SK-N-SH (cell line): Measurements from ENCODE around the gene HK1. TPM values are rescaled to one million over a fixed set of nuclear protein-coding genes. Genes with fewer than 3 reads are reported as not detected.

Source experiments
- CTCF ChIA-PET: fragments of 300-600, 350-600 bp; formaldehyde crosslinking; extraction: SDS; loops from one replicate; lab custom pipeline; 2021; lab: Yijun Ruan, JAX
- POLR2A ChIA-PET: fragments of 350-600 bp; sonication (Branson Sonifier 250); formaldehyde crosslinking; extraction: SDS; loops from one replicate; lab custom pipeline; 2020; ENCODE audit warnings: antibody characterized with exemption, inconsistent platforms; lab: Yijun Ruan, JAX
- DNase-seq: peaks from one replicate; pipeline ENCODE4 v3.0.0; 2012
- H2AFZ ChIP-seq: fragments of 200-600 bp; sonication (generic); 2 replicates; pipeline ENCODE4 v1.8.1; 2016; ENCODE audit warnings: antibody characterized with exemption, mild to moderate bottlenecking, low read depth
- H3F3A ChIP-seq: fragments of 200-600 bp; sonication (generic); replicated peaks from 2 replicates; pipeline ENCODE3; 2016; ENCODE audit warnings: antibody characterized with exemption, mild to moderate bottlenecking; ENCODE audit not compliant: insufficient read depth
- H3K27ac ChIP-seq, 2 experiments: fragments of 200-500 bp in 1 of 2; fragments of 200-600 bp in 1 of 2; sonication (Bioruptor generic) in 1 of 2; sonication (generic), shearing (Covaris generic) in 1 of 2; 2 replicates each; pipeline versions ENCODE4 v1.5.1 to v1.6.1; 2014 to 2016; ENCODE audit warnings: low read depth in 2 of 2, inconsistent platforms in 1 of 2, low read length in 1 of 2, mild to moderate bottlenecking in 1 of 2, mixed read lengths in 1 of 2
- H3K27me3 ChIP-seq: fragments of 200-600 bp; sonication (generic), shearing (Covaris generic); 2 replicates; pipeline ENCODE4 v1.6.1; 2016; ENCODE audit warnings: mixed run types; ENCODE audit not compliant: insufficient read depth
- H3K36me3 ChIP-seq, 2 experiments: fragments of 200-500 bp in 1 of 2; fragments of 200-600 bp in 1 of 2; sonication (Bioruptor generic) in 1 of 2; sonication (generic) in 1 of 2; replicated peaks in 1 of 2; 2 replicates each; pipeline versions ENCODE3 to v1.5.1; 2014 to 2016; ENCODE audit warnings: low read length in 1 of 2, mild to moderate bottlenecking in 1 of 2; ENCODE audit not compliant: insufficient read depth in 2 of 2, control insufficient read depth in 1 of 2
- H3K4me1 ChIP-seq, 2 experiments: fragments of 200-500 bp in 1 of 2; fragments of 200-600 bp in 1 of 2; sonication (Bioruptor generic) in 1 of 2; sonication (generic), shearing (Covaris generic) in 1 of 2; 2 replicates each; pipeline versions ENCODE4 v1.5.1 to v1.6.1; 2014 to 2016; ENCODE audit warnings: low read depth in 1 of 2, low read length in 1 of 2, mixed run types in 1 of 2; ENCODE audit not compliant: insufficient read depth in 2 of 2, control insufficient read depth in 1 of 2
- H3K4me2 ChIP-seq: fragments of 200-600 bp; sonication (generic), shearing (Covaris generic); 2 replicates; pipeline ENCODE4 v1.6.1; 2017; ENCODE audit warnings: mixed run types
- H3K4me3 ChIP-seq, 2 experiments: fragments of 200-500 bp in 1 of 2; fragments of 200-600 bp in 1 of 2; sonication (Bioruptor generic) in 1 of 2; sonication (generic), shearing (Covaris generic) in 1 of 2; 2 replicates each; pipeline versions ENCODE4 v1.5.1 to v1.8.1; 2014 to 2016; ENCODE audit warnings: low read depth in 2 of 2, inconsistent platforms in 1 of 2, low read length in 1 of 2, mild to moderate bottlenecking in 1 of 2, mixed read lengths in 1 of 2, moderate library complexity in 1 of 2
- H3K79me2 ChIP-seq: fragments of 200-600 bp; sonication (generic); 2 replicates; pipeline ENCODE4 v1.8.1; 2017; ENCODE audit warnings: mild to moderate bottlenecking; ENCODE audit not compliant: insufficient read depth
- H3K9ac ChIP-seq: fragments of 200-600 bp; sonication (generic); 2 replicates; pipeline ENCODE4 v1.6.1; 2017; ENCODE audit warnings: mixed run types
- H3K9me2 ChIP-seq: fragments of 200-600 bp; sonication (generic); 2 replicates; pipeline ENCODE4 v1.6.1; 2017; ENCODE audit warnings: mixed run types
- H3K9me3 ChIP-seq: fragments of 200-600 bp; sonication (generic); 2 replicates; pipeline ENCODE4 v1.6.1; 2017; ENCODE audit warnings: mixed run types, mild to moderate bottlenecking, moderate library complexity
- H4K20me1 ChIP-seq: fragments of 200-600 bp; sonication (generic); 2 replicates; pipeline ENCODE4 v1.6.1; 2017; ENCODE audit warnings: mild to moderate bottlenecking, mixed run types; ENCODE audit not compliant: insufficient read depth
- CHD2 ChIP-seq: fragments of 150-350 bp; IDR thresholded peaks from 2 replicates; pipeline ENCODE4 v1.6.1; 2018; ENCODE audit warnings: low read length; ENCODE audit not compliant: partially characterized antibody
- EP300 ChIP-seq, 2 experiments: IDR thresholded peaks; 2 replicates each; pipeline versions ENCODE4 v1.4.0 to v1.6.1; 2012; ENCODE audit warnings: borderline replicate concordance in 1 of 2, low read depth in 1 of 2, low read length in 1 of 2
- EZH2phosphoT487 ChIP-seq: fragments of 200-600 bp; sonication (generic); IDR thresholded peaks from 2 replicates; pipeline ENCODE4 v1.6.1; 2017; ENCODE audit warnings: low read depth, mixed run types, mild to moderate bottlenecking, antibody characterized with exemption, moderate library complexity, borderline replicate concordance
- FOXM1 ChIP-seq: IDR thresholded peaks from 2 replicates; pipeline ENCODE4 v1.4.0; 2012; ENCODE audit warnings: low read depth, mild to moderate bottlenecking
- MAX ChIP-seq: IDR thresholded peaks from 2 replicates; pipeline ENCODE4 v1.4.0; 2012; ENCODE audit warnings: low read depth
- MXI1 ChIP-seq: IDR thresholded peaks from 2 replicates; pipeline ENCODE4 v1.6.1; 2012; ENCODE audit warnings: mild to moderate bottlenecking, low read depth, low read length, improper control_type of control experiment
- NRF1 ChIP-seq: IDR thresholded peaks from 2 replicates; pipeline ENCODE4 v1.6.1; 2012; ENCODE audit warnings: low read depth, mild to moderate bottlenecking, low read length
- PBX3 ChIP-seq: IDR thresholded peaks from 2 replicates; pipeline ENCODE4; 2012
- REST ChIP-seq: IDR thresholded peaks from 2 replicates; pipeline ENCODE4 v1.6.1; 2012; ENCODE audit warnings: mild to moderate bottlenecking, low read depth, low read length, moderate library complexity
- SIN3A ChIP-seq: IDR thresholded peaks from 2 replicates; pipeline ENCODE4 v1.6.1; 2012; ENCODE audit warnings: low read depth, mild to moderate bottlenecking, low read length, moderate library complexity, borderline replicate concordance
- SMC3 ChIP-seq: IDR thresholded peaks from 2 replicates; pipeline ENCODE4 v1.6.1; 2012; ENCODE audit warnings: low read depth, low read length, improper control_type of control experiment
- ZBTB33 ChIP-seq: IDR thresholded peaks from 2 replicates; pipeline ENCODE4 v1.4.0; 2012; ENCODE audit warnings: low read depth, borderline replicate concordance
- WGBS: methylation state at CpG from one replicate; pipeline ENCODE4 v1.1.6; 2017; ENCODE audit warnings: low lambda C conversion rate; 5-methylcytosine and 5-hydroxymethylcytosine counted together
- polyA plus RNA-seq, 3 experiments: library from polyadenylated mRNA; depleted of rRNA; stranded (reverse); fragments of >200 nt; gene quantifications; 2 replicates each; pipeline ENCODE4 v1.2.3, GENCODE V29; 2012
- TF ChIP-seq, protein P1 (sequence below): fragments of 150-350 bp; IDR thresholded peaks from 2 replicates; pipeline ENCODE4 v1.6.1; 2017; ENCODE audit warnings: antibody characterized with exemption, low read length, low read depth, borderline replicate concordance
- TF ChIP-seq, protein P2 (sequence below): fragments of 200-600 bp; sonication (generic); IDR thresholded peaks from 2 replicates; pipeline ENCODE4 v1.6.1; 2017; ENCODE audit warnings: antibody characterized with exemption, mild to moderate bottlenecking, moderate library complexity

HK1 gene
- polyA plus RNA-seq, 1 of the 3 experiments (the other 2 are of a cell fraction), result 38.7 TPM

DNA sequence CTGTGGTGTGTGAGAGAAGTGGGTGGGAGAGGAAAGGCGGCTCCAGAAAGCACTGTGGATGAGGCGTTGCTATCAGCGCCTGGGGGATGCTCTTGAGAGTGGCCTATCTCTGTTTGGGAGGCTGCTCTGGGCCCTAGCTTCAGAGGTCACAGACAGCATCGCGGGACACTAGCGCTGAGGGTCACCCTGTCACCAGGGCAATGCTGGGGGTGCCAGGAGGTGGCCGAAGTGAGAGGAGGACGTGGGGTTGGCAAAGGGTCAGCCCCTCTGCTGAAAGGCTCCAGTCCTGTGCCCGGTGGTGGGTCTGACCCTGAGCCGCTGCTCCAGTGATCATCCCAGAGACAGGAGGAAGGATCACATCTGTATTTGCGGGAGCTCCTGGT lies 141.4 kb downstream of the HK1 start:
- no peaks in the 10 kb centered on the region for H3K4me1 ChIP-seq
- no peak for DNase-seq
- no peaks in the 10 kb centered on the region for H3K9me3 ChIP-seq
- H3K4me3 ChIP-seq, result no peak overlapping the region
- no peak overlapping the region for H3K4me2 ChIP-seq
- H2AFZ ChIP-seq, result no peak overlapping the region
- no peaks in the 10 kb centered on the region for H3K9me2 ChIP-seq
- no peak for TF ChIP-seq SIN3A
- TF ChIP-seq SMC3, result no peak
- no peak for TF ChIP-seq EP300 (IDR thresholded peaks at IDR 0.05; ENCODE audit: borderline replicate concordance in 1 of 2, low read depth in 1 of 2, low read length in 1 of 2)
- H3K9ac ChIP-seq, result no peak overlapping the region
- no peaks in the 10 kb centered on the region for H3K36me3 ChIP-seq
- H3K27ac ChIP-seq, result no peak overlapping the region
- WGBS, result 71% methylated on average over 11 of the region's 11 CpGs
- H3F3A ChIP-seq, result no peaks in the 10 kb centered on the region
- ChIA-PET POLR2A (no interaction called here), CTCF (interaction anchor here (1.2 to 4.9 kb wide), 5 partner anchors 9 to 96 kb away, joined by 3 to 22 read pairs (median 5); no protein-coding TSS in a partner anchor)
- H3K27me3 ChIP-seq, result no peaks in the 10 kb centered on the region; the same call in 1 of the 2 replicates
- no peaks in the 10 kb centered on the region for H4K20me1 ChIP-seq
- H3K79me2 ChIP-seq, result no peaks in the 10 kb centered on the region

DNA sequence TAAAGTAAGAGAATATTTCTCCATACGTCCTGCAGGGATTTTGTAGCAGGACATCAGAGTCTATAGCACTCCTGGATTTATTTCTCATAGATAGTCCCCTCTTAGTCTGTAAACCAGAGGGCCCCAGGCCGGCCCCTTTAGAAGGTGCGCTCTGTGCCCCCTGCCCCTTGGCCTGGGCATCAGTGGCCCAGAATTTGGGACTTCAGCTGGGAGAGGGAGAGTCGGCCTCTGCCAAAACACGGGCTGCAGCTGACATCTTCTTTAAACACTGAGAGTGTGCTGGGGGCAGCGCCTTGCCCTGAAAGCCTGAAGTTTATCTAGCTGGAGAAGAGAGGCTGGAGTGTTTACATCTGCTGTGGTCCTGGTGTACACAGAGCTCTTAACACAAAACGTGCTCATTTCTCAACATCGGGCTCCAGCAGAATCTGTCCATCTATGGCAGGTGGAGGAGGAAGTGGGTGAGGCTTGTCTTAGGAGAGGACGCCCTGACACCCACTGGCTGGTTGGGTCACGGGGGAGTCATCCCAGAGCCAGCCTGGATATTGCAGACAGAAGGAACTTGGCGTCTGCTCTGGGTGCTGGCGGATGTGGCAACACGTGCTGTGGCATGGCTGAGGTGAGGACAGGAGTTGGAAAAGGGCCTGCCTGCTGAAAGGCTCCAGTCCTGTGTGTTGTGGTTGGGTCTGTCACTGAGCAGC lies 143.5 kb downstream of the HK1 start:
- CTCF ChIA-PET, result interaction anchor here (0.8 to 4.9 kb wide), 5 partner anchors 9 to 94 kb away, joined by 3 to 22 read pairs (median 3); no protein-coding TSS in a partner anchor
- H3K36me3 ChIP-seq, result no peaks in the 10 kb centered on the region
- POLR2A ChIA-PET, result no interaction called here
- TF ChIP-seq CHD2 (no peak), SIN3A (no peak), REST (no peak), EZH2phosphoT487 (no peak), MXI1 (no peak), MAX (no peak), FOXM1 (no peak), PBX3 (no peak), NRF1 (no peak), ZBTB33 (no peak)
- TF ChIP-seq, protein P1, sequence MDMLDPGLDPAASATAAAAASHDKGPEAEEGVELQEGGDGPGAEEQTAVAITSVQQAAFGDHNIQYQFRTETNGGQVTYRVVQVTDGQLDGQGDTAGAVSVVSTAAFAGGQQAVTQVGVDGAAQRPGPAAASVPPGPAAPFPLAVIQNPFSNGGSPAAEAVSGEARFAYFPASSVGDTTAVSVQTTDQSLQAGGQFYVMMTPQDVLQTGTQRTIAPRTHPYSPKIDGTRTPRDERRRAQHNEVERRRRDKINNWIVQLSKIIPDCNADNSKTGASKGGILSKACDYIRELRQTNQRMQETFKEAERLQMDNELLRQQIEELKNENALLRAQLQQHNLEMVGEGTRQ, result no peak
- TF ChIP-seq, protein P2, sequence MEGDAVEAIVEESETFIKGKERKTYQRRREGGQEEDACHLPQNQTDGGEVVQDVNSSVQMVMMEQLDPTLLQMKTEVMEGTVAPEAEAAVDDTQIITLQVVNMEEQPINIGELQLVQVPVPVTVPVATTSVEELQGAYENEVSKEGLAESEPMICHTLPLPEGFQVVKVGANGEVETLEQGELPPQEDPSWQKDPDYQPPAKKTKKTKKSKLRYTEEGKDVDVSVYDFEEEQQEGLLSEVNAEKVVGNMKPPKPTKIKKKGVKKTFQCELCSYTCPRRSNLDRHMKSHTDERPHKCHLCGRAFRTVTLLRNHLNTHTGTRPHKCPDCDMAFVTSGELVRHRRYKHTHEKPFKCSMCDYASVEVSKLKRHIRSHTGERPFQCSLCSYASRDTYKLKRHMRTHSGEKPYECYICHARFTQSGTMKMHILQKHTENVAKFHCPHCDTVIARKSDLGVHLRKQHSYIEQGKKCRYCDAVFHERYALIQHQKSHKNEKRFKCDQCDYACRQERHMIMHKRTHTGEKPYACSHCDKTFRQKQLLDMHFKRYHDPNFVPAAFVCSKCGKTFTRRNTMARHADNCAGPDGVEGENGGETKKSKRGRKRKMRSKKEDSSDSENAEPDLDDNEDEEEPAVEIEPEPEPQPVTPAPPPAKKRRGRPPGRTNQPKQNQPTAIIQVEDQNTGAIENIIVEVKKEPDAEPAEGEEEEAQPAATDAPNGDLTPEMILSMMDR, result no peak

More for the DNA sequence above, 143.5 kb downstream of the HK1 start:
- no peaks in the 10 kb centered on the region for H3K9me3 ChIP-seq
- no peak overlapping the region for H3K9ac ChIP-seq
- 63% methylated on average over 9 of the region's 13 CpGs for WGBS
- H3K4me1 ChIP-seq, result no peaks in the 10 kb centered on the region
- H2AFZ ChIP-seq, result no peak overlapping the region
- H3F3A ChIP-seq, result no peaks in the 10 kb centered on the region
- H3K4me3 ChIP-seq, result no peak overlapping the region
- H3K79me2 ChIP-seq, result no peaks in the 10 kb centered on the region
- no peaks in the 10 kb centered on the region for H4K20me1 ChIP-seq
- H3K27ac ChIP-seq, result no peak overlapping the region
- DNase-seq, result no peak
- H3K27me3 ChIP-seq, result no peaks in the 10 kb centered on the region; the same call in 1 of the 2 replicates
- no peaks in the 10 kb centered on the region for H3K9me2 ChIP-seq
- H3K4me2 ChIP-seq, result no peak overlapping the region
